Hematopoietic multipotent progenitor cell treated with erythropoietin and hydrocortisone succinate and interleukin-3 and kit ligand, for 8 days (in vitro differentiated cells): ENCODE data around the gene MYBL2.
"Not testable (repeated sequence)": the region's sequence is repeated elsewhere in the genome, so short reads cannot be mapped to it uniquely, and the experiment has no call there.

Source experiments
- DNase-seq: peaks from one replicate; pipeline ENCODE4 v3.0.0-alpha.2; 2015

The MYBL2 gene

DNA sequence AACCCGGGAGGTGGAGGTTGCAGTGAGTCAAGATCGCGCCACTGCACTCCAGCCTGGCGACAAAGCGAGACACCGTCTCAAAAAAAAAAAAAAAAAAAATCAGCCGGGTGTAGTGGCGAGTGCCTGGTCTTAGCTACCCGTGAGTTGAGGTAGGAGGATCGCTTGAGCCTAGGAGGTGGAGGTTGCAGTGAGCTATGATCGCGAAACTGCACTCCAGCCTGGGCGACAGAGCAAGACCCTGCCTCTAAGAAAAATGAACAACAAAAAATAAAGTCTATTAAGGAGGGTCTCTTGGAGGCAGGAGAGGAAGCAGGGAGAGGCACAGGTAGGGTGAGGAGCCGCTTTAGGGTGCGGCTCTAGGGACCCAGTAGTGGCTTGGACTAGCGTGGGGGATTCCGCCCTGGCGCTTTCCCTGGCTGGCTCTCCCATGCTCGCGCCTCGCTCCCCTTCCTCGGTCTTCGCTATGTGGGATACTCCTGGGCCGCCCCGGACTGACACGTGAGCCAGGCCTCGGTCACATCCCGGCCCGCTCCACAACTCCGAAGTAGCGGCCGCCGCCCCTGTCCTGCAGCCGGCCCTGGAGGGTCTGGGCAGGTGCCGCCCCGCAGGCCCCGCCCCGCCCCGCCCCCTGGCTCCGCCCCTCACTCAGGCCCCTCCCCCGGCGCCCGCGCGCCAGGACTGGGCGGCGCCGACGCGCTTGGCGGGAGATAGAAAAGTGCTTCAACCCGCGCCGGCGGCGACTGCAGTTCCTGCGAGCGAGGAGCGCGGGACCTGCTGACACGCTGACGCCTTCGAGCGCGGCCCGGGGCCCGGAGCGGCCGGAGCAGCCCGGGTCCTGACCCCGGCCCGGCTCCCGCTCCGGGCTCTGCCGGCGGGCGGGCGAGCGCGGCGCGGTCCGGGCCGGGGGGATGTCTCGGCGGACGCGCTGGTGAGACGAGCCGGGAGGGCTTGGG lies at the start of gene MYBL2:
Gene MYBL2, plus strand, starts transcription at position 739 of the 953 bp plus-strand sequence. Its CDS starts 170 bp downstream, at position 909.
- peak; percentile 74 for DNase-seq

DNA sequence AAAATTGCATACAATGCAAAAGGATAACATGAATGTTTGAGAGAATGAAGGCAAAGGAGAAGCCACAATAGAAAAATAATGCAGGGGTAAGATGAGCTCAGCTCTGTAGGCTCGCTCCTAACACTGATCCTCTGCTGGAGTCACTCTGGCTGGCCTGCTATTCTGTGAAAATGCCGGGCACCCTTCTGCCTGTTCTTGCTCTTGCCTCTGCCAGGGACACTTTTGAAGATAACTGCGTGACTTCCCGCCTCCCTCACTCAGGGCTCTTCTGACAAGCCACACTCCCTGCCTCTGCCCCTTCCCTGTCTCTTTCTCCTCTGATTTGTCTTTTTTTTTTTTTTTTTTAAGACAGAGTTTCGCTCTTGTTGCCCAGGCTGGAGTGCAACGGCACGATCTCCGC lies 35.3 kb upstream of the MYBL2 start:
- DNase-seq: no peak

DNA sequence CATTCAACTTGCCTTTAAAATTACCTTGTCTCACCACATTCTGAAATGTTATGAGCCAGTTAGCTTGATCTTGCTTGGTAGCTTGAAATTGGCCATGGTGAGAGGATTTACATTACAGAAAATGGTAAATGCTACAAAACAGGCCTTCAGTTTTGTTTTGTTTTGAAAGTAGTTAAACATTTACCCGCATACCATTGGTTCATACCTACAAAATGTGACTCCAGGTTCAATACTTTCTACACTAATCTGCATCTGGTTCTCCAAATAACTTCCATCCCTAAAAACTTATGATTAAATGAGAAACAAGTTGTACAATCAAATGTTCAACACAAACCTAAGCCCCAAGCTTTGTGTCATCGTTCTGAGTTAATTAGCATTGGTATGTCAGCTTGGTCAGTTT lies 30.5 kb upstream of the MYBL2 start:
- no peak for DNase-seq

DNA sequence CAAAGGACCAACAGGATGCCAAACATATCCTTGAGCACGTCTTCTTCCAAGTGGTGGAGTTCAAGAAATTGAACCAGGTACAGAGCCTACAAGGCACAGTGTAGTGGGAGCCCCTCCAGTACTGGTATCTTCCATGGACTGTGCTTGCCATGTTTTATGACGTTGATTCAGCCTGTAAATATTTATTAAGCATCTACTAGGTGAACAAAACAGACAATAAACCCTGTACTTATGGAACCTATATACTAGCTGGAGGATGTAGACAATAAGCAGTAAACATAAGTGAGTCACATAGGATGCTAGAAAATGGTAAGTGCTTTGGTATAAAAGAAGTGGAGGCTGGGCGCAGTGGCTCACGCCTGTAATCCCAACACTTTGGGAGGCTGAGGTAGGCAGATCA lies 24.4 kb upstream of the MYBL2 start:
- DNase-seq: no peak

DNA sequence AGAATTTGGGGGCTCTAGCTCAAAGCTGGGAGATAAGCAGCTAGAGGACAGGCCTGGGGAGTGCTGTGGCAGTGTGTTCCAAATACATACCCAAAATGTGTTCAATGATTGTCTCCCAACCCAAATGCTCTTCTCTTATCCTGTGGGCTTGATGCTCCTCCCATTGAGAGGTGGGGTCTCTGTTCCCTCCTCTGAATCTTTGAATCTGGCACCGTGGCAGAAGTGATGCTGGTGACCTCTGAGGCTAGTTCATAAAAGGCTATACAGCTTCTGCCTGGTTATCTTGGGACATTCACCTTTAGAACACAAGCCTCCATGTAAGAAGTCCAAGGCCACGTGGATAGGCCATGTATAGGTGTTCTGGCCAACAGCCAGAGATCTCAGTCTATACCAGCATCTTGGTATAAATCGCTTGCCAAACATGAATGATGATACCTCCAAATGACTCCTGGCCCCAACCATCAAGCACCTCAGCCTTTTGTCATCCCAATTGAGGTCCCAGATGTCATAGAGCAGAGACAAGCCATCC lies 15.9 kb upstream of the MYBL2 start:
- DNase-seq: no peak

DNA sequence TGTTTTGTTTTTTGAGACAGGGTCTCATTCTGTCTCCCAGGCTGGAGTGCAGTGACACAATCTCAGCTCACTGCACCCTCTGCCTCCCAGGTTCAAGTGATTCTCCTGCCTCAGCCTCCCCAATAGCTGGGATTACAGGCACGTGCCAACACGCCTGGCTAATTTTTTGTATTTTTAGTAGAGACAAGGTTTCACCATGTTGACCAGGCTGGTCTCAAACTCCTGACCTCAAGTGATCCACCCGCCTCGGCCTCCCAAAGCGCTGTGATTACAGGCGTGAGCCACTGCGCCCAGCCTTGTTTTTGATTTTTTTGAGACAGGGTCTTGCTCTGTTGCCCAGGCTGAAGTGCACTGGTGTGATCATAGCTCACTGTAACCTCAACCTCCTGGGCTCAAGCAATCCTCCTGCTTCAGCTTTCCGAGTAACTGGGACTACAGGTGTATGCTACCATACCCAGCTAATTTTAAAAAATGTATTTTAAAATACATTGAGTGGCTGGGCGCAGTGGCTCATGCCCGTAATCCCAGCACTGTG lies 15.2 kb upstream of the MYBL2 start:
- not testable (repeated sequence) for DNase-seq

DNA sequence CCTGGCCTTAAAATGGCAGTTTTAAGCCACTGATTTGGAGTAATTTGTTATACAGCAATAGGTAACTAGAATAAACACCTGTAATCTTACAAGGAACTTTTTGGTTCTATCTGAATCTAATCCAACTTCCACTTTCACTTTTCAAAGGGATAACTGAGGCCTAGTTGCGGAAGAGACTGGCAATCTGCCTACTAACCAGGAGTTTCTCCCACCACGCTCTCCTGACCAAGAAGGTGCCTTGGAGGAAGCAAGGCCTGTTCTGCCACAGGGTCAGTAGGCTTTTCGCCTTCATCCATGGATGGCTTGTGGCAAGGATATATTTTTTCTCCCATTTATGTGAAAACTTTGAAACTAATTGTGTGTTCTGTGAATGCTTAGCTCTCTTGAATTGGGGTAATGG lies 12.9 kb upstream of the MYBL2 start:
- no peak for DNase-seq

DNA sequence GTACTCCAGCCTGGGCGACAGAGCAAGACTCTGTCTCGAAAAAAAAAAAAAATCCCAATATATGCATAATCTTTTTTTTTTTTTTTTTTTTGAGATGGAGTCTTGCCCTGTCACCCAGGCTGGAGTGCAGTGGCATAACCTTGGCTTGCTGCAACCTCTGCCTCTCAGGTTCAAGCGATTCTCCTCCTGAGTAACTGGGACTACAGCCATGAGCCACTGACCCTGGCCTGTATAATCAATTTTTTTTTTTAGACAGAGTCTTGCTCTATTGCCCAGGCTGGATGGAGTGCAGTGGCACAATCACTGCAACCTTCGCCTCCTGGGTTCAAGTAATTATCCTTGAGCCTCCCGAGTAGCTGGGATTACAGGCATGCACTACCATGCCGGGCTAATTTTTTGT lies 11.7 kb upstream of the MYBL2 start:
- not testable (repeated sequence) for DNase-seq

DNA sequence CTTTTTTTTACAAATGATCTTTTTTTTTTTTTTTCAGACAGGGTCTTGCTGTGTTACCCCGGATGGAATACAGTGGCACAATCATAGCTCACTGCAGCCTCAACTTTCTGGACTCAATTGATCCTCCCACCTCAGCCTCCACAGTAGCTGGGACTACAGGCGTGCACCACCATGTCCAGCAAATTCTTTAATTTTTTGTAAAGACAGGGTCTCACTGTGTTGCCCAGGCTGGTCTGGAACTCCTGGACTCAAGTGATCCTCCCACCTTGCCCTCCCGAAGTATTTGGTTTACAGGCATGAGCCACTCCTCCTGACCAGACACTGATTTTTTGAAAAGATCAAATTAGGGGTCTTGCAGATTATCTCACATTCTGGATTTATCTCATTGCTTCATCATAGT lies 11.0 kb upstream of the MYBL2 start:
- DNase-seq: no peak

DNA sequence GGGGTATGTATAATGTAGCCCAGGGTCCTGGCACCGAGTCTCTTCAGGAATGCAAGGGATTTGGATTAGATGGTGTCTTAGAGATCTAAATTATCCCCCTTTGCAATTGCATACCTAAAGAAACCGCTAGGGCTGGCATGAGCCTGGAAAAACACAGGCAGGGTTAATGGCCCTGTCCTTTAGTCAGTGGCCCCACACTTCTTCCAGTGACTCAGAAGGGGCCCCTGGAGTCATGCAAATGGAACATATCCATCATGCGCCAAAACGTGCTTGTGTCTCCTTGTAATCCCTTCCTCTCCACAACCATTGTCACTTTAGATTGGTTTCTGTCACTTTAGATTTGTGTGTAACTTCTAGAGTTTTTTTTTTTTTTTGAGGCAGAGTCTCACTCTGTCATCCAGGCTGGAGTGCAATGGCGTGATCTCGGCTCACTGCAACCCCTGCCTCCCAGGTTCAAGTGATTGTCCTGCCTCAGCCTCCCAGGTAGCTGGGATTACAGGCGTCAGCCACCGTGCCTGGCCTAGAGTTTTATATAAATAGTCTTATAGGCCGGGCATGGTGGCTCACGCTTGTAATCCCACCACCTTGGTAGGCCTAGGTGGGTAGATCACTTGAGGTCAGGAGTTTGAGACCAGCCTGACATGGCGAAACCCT lies 8.7 kb upstream of the MYBL2 start:
- DNase-seq: peak; percentile 59

DNA sequence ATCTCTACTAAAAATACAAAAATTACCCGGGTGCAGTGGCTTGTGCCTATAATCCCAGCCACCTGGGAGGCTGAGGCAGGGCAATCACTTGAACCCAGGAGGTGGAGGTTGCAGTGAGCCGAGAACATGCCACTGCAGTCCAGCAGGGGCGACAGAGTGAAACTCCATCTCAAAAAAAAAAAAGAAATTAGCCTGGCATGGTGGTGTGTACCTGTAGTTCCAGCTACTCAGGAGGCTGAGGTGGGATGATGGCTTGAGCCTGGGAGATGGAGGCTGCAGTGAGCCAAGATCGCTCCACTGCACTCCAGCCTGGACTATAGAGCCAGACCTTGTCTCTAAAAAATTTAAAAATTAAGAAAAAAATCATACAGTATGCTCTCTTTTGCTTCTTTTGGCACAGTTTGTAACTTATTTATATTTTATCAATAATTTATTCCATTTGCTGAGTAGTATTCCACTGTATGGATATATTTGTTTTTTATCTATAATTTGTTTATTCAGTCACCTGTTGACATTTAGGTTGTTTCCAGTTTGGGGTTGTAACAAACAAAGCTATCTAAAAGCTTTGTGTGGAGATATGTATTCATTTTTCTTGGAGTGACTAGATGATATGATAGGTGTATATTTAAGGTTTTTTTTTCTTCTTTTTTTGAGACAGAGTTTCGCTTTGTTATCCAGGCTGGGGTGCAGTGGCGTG lies 8.0 kb upstream of the MYBL2 start:
- DNase-seq: peak; percentile 42

DNA sequence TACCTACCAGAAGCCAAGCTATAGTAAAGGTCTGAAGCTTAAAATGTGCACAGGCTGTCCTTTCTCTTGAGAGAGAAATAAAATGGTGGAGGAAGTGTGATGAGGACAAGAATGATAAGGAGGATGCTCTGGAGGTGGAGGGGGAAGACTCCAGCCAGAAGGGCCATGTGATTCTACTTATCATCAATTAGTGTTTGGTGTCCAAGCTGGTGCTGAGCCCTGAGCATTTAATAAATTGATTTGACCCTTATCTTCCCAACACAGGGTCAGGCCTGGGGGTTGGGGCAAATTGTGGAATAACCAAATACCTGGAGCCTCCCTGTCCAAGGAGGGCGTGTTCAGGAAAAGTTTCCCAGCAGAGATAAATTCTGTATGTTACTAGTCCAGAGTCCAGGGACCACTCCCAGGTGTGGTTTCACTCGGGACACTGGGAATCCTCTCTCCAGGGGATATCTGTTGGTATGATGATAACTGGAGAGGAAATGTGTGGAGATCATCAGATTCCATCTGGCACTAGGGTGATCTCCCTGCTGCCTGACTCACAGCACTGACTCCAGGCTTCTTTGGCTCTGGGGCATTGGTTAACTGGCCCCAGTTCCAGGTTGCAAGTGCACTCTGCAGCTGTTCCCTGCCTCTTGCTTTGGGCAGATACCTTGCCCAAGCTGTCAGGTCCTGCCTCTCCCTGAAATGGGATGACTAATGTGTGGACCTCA lies 3.8 kb upstream of the MYBL2 start:
- DNase-seq: peak; percentile 60

DNA sequence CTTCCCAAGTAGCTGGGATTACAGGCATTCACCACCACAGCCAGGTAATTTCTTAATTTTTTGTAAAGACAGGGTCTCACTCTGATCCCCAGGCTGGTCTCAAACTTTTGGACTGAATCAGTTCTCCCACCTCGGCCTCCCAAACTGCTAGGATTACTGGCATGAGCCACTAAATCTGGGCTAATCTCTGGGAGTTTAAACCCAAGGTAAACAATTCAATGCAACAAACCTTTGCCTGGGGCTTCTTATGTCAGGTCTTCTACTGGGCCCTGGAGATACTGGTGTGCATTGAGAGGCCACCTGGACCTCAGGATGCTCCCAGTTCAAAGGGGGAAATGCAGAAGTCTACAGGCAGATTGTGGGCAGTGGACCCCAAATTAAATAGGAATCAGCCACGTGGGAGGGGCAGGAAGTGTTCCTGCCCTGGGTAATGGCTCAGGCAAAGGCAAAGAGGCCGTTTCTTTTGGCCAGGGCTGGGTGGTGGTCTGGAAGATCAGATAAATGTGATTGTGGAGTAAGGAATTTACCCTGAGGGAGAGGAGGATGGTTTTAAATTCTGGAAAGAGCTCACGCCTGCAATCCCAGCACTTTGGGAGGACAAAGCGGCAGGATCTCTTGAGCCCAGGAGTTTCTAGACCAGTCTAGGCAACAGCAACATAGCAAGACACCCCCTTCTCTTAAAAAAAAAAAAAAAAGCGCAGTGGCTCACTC lies 1.3 kb upstream of the MYBL2 start:
- no peak for DNase-seq

DNA sequence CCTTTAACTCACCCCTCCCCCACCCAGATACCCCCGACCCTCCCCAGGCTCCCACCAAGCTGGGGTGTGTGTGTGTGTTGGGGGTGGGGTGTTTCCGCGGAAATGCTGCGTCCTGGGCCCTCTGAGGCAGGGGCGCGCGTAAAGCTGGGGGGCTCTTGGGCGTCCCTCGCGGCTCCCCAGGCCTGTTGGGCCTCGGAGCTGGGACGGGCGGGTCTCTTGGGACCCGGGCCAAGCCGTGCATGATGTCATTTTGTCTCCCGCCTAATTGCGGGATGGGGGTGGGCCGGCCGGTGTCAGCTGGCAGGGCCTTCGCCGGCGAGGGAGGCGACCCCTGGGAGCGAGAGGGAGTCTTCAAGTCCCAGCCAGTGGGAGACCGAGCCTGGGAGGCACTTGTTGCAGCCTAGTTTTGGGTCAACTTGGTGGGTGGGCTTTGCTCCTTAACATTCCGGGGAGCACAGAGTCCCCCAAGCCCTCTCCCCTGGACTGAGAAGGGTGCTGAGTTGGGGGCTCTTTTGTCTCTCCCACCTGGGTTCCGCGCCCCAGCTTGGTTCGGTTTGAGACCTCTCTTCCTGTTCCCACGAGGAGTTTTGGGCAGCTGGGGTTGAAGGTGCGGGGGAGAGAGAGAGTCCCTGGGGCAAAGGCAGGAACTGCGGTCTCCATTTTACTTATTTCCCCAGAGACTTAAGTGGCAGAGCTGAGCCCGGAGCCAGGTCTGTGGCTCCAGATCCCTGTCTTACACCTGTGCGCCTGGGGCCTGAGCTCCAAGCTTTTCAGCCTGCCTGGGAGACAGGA lies 623 bp downstream of the MYBL2 start:
- peak; percentile 71 for DNase-seq

DNA sequence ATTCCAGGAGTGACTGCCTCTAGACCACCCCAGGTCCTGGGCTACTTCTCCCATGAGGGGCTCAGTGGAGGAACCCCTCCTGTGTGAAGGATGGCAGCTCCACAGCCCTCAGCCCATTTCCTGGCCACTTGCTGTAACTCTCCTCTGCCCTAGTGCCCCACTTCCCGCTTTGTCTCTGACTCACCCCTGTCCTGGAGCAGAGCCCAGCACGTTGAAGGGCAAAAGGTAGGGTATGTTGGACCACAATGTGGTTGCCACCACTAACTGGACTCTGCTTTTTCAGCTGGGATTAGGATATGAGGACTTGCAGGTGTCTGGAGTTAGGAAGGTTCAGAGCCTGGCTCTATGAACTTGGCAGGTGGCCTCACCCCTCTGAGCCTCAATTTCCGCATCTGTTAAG lies 2.4 kb downstream of the MYBL2 start:
- no peak for DNase-seq

DNA sequence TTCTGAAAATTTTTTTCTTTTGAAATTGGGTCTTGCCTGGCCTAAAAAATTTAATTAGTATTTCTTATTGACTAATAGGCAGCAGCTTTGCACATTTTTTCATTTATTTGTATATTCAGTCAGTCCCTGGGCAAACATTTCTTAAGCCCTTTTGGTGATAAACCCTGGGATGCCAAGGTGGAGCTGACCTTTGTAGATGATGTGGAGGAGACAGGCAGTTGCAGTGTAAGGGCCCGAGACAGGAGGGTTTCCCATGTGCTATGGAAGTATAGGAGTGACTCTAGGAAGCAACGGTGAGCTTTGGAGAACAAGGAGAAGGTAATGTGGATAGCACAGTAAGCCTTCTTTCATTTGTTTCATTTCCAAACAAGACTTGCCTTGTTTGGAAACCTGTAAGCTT lies 3.5 kb downstream of the MYBL2 start:
- no peak for DNase-seq

DNA sequence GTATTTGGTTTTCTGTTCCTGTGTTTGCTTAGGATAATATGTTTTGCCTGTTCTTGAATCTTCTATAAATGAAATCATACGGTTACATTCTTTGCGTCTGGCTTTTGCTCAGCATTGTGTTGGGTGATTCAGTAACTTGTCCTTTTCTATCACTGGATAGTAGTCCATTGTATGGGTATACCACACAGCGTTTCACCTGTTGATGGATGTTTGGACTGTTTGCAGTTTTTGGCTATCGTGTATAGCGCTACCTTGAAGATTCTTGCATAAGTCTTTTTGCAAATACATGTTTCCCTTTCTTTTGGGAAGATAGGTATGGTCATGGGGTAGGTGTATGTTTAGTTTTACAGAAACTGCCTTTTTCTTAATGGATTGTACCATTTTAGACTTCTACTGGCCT lies 9.5 kb downstream of the MYBL2 start:
- DNase-seq: no peak

DNA sequence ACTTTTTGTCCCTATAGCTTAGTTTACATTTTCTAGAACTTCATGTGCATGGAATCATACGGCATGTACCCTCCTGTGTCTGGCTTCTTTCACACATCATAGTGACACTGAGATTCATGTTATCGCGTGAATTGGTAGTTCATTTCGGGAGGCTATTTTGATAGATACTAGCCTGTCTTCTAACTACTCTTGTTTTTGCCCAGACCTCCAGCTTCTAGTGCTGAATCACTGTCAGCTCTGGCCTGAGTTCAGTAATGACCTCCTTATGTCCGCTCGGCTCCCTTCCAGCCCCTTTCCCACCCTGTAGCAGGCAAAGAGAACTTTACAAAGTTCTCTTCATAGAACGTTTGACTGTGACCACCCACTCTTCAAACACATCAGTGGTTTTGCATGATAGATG lies 14.1 kb downstream of the MYBL2 start:
- DNase-seq: no peak

DNA sequence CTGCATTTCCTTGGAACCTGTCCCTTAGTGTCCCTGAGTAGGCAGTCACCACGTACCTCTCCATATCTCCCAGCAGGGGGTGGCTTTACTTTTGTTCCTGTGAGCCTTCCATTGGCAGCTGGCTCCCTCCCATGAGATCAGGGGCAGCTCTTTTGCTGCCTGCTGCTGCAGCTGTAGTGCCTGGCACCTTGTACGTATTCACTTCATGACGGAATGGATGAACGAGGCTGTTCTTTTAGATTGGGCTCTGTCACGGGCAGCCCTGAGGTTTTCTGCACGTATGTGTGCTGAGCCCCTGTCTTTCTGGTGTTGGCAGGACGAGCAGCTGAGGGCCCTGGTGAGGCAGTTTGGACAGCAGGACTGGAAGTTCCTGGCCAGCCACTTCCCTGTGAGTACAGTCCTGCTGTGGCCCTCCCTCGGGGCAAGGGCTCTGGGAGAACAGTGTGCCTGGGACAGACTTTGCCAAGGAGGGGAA lies 14.6 kb downstream of the MYBL2 start:
- peak; percentile 17 for DNase-seq

DNA sequence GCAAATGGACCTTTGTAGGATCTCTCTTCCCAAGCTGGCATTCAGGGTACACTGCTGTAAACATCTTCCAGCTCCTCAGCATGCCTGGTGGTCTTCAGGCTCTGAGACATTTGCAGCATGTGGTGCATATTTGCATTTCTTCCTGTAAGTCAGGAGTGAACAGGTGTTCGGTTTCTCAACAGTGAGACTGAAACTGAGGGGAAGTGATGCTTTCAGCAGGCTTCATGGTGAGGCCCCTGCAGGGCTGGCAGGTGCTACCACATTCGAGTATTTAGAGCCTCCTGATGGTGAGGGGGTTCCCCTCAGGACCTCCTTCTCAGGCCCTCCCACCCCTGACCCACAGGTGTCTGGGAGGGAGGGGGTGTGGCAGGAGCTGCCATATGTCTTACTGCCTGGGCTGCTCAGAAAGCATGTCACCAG lies 15.1 kb downstream of the MYBL2 start:
- DNase-seq: no peak

DNA sequence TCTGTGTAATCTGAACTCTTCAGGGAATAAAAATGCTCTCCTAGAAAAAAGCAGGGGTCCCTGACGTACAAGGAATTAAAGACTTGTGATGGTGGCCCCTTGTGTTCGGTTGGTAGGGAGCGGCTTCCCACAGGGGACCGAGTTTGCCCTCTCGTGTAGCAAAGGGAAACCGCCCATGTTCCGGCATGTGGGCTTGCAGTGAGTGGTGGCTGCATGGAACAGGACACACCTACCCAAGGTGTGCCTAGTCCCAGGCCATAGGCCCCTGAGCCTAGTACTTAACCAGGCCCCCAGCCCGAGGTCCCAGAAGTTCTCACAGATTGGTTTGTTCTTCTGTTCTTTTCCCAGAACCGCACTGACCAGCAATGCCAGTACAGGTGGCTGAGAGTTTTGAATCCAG lies 15.5 kb downstream of the MYBL2 start:
- no peak for DNase-seq
